Measurements from ENCODE around the gene PEA15.

- no peak for TF ChIP-seq CTCF (IDR thresholded peaks at IDR 0.05; ENCODE audit: low read depth, low read length)
- TF ChIP-seq POLR2A (IDR thresholded peaks at IDR 0.05; ENCODE audit: extremely low read depth, insufficient read length) = no peak
These were observed 32.4 kb downstream of the PEA15 start for GRCh38 chr1:160237558-160237957.
